C4-2B (cell line): Measurements from ENCODE around the gene DHCR7.

Source experiments
- CTCF ChIP-seq: fragments of 450-650 bp; conservative IDR thresholded peaks from 2 replicates; pipeline ENCODE4 v1.5.1; 2017; ENCODE audit warnings: mild to moderate bottlenecking
- ZFX ChIP-seq: fragments of 450-650 bp; IDR thresholded peaks from 2 replicates; pipeline ENCODE4 v1.6.1; 2017

DNA sequence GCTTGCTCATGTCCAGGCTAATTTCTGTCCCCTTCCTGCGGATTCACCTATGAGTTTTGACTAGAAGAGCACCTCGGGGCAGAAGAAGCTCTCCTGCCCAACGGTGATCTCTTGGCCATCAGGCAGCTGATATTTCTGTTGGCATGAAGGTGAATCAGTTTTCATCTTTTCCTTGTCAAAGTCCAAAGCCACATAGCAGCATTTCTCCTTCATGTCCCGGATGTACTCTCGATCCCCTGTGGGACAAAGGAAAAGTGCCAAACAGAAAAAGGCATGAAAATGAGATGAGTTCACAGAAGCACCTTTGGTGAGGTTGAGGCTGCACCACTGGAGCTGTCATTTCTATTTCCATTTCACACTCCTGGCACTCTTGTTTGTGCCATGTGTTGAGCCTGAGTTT lies 56.8 kb downstream of the DHCR7 start:
- TF ChIP-seq CTCF (no peak), ZFX (no peak)
